ENCODE results near the gene PCF11.
A peak's percentile ranks its signal among the peaks of the same experiment; 100 is the strongest.

PCF11 gene

GRCh38 chr11:83156144-83156995, 561 bp upstream of the PCF11 start:
- peak; percentile 100 for DNase-seq

- peak; percentile 76 for DNase-seq
These were observed 844 bp downstream of the PCF11 start for GRCh38 chr11:83157594-83158356.

GRCh38 chr11:83158357-83158786, 1.4 kb downstream of the PCF11 start:
- DNase-seq = no peak

GRCh38 chr11:83158965-83159901, 2.3 kb downstream of the PCF11 start:
- DNase-seq = no peak

GRCh38 chr11:83159902-83160865, 3.3 kb downstream of the PCF11 start:
- DNase-seq = peak; percentile 21

GRCh38 chr11:83161610-83162199, 4.8 kb downstream of the PCF11 start:
- no peak for DNase-seq

- DNase-seq = peak; percentile 70
These were observed 5.4 kb downstream of the PCF11 start for GRCh38 chr11:83162377-83162776.

- DNase-seq = no peak
These were observed 9.4 kb downstream of the PCF11 start for GRCh38 chr11:83166193-83166866.

GRCh38 chr11:83168756-83169155, 11.8 kb downstream of the PCF11 start:
- DNase-seq = no peak

GRCh38 chr11:83170865-83171264, 13.9 kb downstream of the PCF11 start:
- DNase-seq = no peak

- DNase-seq = peak; percentile 29
These were observed 15.6 kb downstream of the PCF11 start for GRCh38 chr11:83172551-83172950.

- peak; percentile 47 for DNase-seq
These were observed 17.1 kb downstream of the PCF11 start for GRCh38 chr11:83174008-83174407.

GRCh38 chr11:83175815-83176214, 18.9 kb downstream of the PCF11 start:
- DNase-seq = no peak

GRCh38 chr11:83181815-83182214, 24.9 kb downstream of the PCF11 start:
- DNase-seq = no peak

- DNase-seq = no peak
These were observed 28.8 kb downstream of the PCF11 start for GRCh38 chr11:83185767-83186166.

GRCh38 chr11:83187465-83187864, 30.5 kb downstream of the PCF11 start:
- DNase-seq = no peak

GRCh38 chr11:83191491-83191890, 34.6 kb downstream of the PCF11 start:
- no peak for DNase-seq

GRCh38 chr11:83191986-83192385, 35.1 kb downstream of the PCF11 start:
- DNase-seq = no peak

- no peak for DNase-seq
These were observed 35.8 kb downstream of the PCF11 start for GRCh38 chr11:83192606-83193245.
